Activated CD8-positive, alpha-beta T cell treated with anti-CD3 and anti-CD28 coated beads for 36 hours (primary cell): Measurements from ENCODE around the gene EYS. TPM values are rescaled to one million over a fixed set of nuclear protein-coding genes. Genes with fewer than 3 reads are reported as not detected.
"Not testable (repeated sequence)": the region's sequence is repeated elsewhere in the genome, so short reads cannot be mapped to it uniquely, and the experiment has no call there.

Experiments
- ATAC-seq: fragments of 200-7000 bp; cut with Tn5 transposase; one replicate; pipeline ENCODE4 v1.10.0; 2021; ENCODE audit warnings: mild to moderate bottlenecking, moderate library complexity
- CTCF ChIA-PET: fragments of 350-600 bp; sonication (Branson Sonifier 250); formaldehyde crosslinking; loops from one replicate; lab custom pipeline; 2021; ENCODE audit warnings: antibody characterized with exemption; lab: Charles Lee
- POLR2A ChIA-PET: fragments of 350-600 bp; sonication (Branson Sonifier 250); formaldehyde crosslinking; loops from one replicate; lab custom pipeline; 2021; ENCODE audit warnings: antibody characterized with exemption; lab: Charles Lee
- DNase-seq: peaks from one replicate; pipeline ENCODE4 v3.0.0-alpha.2; 2020
- H3K27ac Mint-ChIP-seq: one replicate; pipeline ENCODE4 v1.8.0; 2021; ENCODE audit warnings: mild to moderate bottlenecking, mixed read lengths
- H3K27me3 Mint-ChIP-seq: one replicate; pipeline ENCODE4 v1.8.0; 2021; ENCODE audit warnings: mixed read lengths
- H3K36me3 Mint-ChIP-seq: one replicate; pipeline ENCODE4 v1.8.0; 2021; ENCODE audit warnings: low read depth, mixed read lengths
- H3K4me1 Mint-ChIP-seq: one replicate; pipeline ENCODE4 v1.8.0; 2021; ENCODE audit warnings: low read depth, mixed read lengths
- H3K4me3 Mint-ChIP-seq: one replicate; pipeline ENCODE4 v1.8.0; 2021; ENCODE audit warnings: mild to moderate bottlenecking, moderate library complexity, mixed read lengths
- H3K9me3 Mint-ChIP-seq: one replicate; pipeline ENCODE4 v1.8.0; 2021; ENCODE audit warnings: mixed read lengths
- CTCF ChIP-seq: fragments of 200-600 bp; IDR thresholded peaks from one replicate; pipeline ENCODE4 v1.8.0; 2022; ENCODE audit warnings: antibody characterized with exemption, mild to moderate bottlenecking
- intact Hi-C: fragments of 100-400 bp; cut with micrococcal nuclease; formaldehyde crosslinking; loops from one replicate; pipeline ENCODE4 v1.10.0; 2022
- total RNA-seq, 2 experiments: library from RNA; stranded (reverse); gene quantifications; one replicate each; pipeline ENCODE4 v1.2.3, GENCODE V29; 2021

The EYS gene
- total RNA-seq, 2 experiments from 2014 or later = not detected

- no peak for TF ChIP-seq CTCF
- no peaks in the 10 kb centered on the region for H3K27me3 Mint-ChIP-seq
- no peak overlapping the region for H3K27ac Mint-ChIP-seq
- ATAC-seq (no peak), DNase-seq (no peak)
- peaks cover 6% of the 10 kb centered on the region for H3K9me3 Mint-ChIP-seq
- POLR2A ChIA-PET = no interaction called here
- H3K36me3 Mint-ChIP-seq = peaks cover 3% of the 10 kb centered on the region
- intact Hi-C loops = no loop called here
- H3K4me1 Mint-ChIP-seq = no peaks in the 10 kb centered on the region
- no peak overlapping the region for H3K4me3 Mint-ChIP-seq
- CTCF ChIA-PET = interaction anchor here (1.4 kb wide), 1 partner anchor 144 kb away, joined by 5 read pairs; no protein-coding TSS in a partner anchor
Measured at GRCh38 chr6:63742060-63742459, 1965.0 kb downstream of the EYS start.

GRCh38 chr6:63740709-63741108, 1966.3 kb downstream of the EYS start:
- H3K36me3 Mint-ChIP-seq = peaks cover 3% of the 10 kb centered on the region
- H3K27ac Mint-ChIP-seq = no peak overlapping the region
- peaks cover 6% of the 10 kb centered on the region for H3K9me3 Mint-ChIP-seq
- DNase-seq (no peak), ATAC-seq (no peak)
- intact Hi-C loops = no loop called here
- H3K27me3 Mint-ChIP-seq = no peaks in the 10 kb centered on the region
- TF ChIP-seq CTCF = no peak
- POLR2A ChIA-PET = no interaction called here
- CTCF ChIA-PET = interaction anchor here (1.4 kb wide), 2 partner anchors 21 to 142 kb away, joined by 3 to 5 read pairs; no protein-coding TSS in a partner anchor
- H3K4me1 Mint-ChIP-seq = no peaks in the 10 kb centered on the region
- H3K4me3 Mint-ChIP-seq = no peak overlapping the region

- peaks cover 6% of the 10 kb centered on the region for H3K9me3 Mint-ChIP-seq
- DNase-seq (no peak), ATAC-seq (no peak)
- CTCF ChIA-PET = no interaction called here
- no peak overlapping the region for H3K4me3 Mint-ChIP-seq
- intact Hi-C loops = no loop called here
- peaks cover 3% of the 10 kb centered on the region for H3K36me3 Mint-ChIP-seq
- no peak overlapping the region for H3K27ac Mint-ChIP-seq
- no peak for TF ChIP-seq CTCF
- no peaks in the 10 kb centered on the region for H3K4me1 Mint-ChIP-seq
- H3K27me3 Mint-ChIP-seq = no peaks in the 10 kb centered on the region
- POLR2A ChIA-PET = no interaction called here
Measured at GRCh38 chr6:63739094-63739687, 1967.8 kb downstream of the EYS start.

GRCh38 chr6:63738190-63738589, 1968.8 kb downstream of the EYS start:
- H3K9me3 Mint-ChIP-seq, H3K27me3 Mint-ChIP-seq, intact Hi-C loops, POLR2A ChIA-PET, H3K4me3 Mint-ChIP-seq, H3K4me1 Mint-ChIP-seq, DNase-seq, H3K36me3 Mint-ChIP-seq, ATAC-seq, H3K27ac Mint-ChIP-seq, CTCF ChIA-PET: not testable (repeated sequence)

GRCh38 chr6:63734923-63735322, 1972.1 kb downstream of the EYS start:
- no peak for TF ChIP-seq CTCF
- ChIA-PET CTCF (interaction anchor here (1.1 to 1.5 kb wide), 3 partner anchors 17 to 136 kb away, joined by 3 to 5 read pairs (median 3); no protein-coding TSS in a partner anchor), POLR2A (no interaction called here)
- H3K36me3 Mint-ChIP-seq = peaks cover 3% of the 10 kb centered on the region
- intact Hi-C loops = no loop called here
- H3K27me3 Mint-ChIP-seq = no peaks in the 10 kb centered on the region
- H3K4me1 Mint-ChIP-seq = no peaks in the 10 kb centered on the region
- ATAC-seq (no peak), DNase-seq (no peak)
- no peak overlapping the region for H3K27ac Mint-ChIP-seq
- peaks cover 6% of the 10 kb centered on the region for H3K9me3 Mint-ChIP-seq
- H3K4me3 Mint-ChIP-seq = no peak overlapping the region
